Prostate gland (tissue), 2 donors: ENCODE measurements around the gene KPNA1. TPM values are rescaled to one million over a fixed set of nuclear protein-coding genes. Genes with fewer than 3 reads are reported as not detected.

Source experiments
- DNase-seq: peaks from one replicate; pipeline ENCODE4 v3.0.0-alpha.2; 2019; ENCODE audit warnings: low spot score
- H3K27ac ChIP-seq, 2 donors: fragments of 200-600 bp; sonication (generic); 2 replicates each; pipeline ENCODE4 v1.5.1; 2017 to 2019
- H3K27me3 ChIP-seq: fragments of 200-600 bp; sonication (generic); replicated peaks from 2 replicates; pipeline ENCODE4 v1.5.1; 2019; ENCODE audit not compliant: insufficient read depth
- H3K36me3 ChIP-seq, 2 donors: fragments of 200-600 bp; sonication (generic); 1 replicate in 1 of 2; 2 replicates in 1 of 2; pipeline versions ENCODE4 v1.5.1 to v1.8.1; 2017 to 2019
- H3K4me1 ChIP-seq: fragments of 200-600 bp; sonication (generic); replicated peaks from 2 replicates; pipeline ENCODE4 v1.5.1; 2019
- H3K4me3 ChIP-seq, 2 donors: fragments of 200-600 bp; sonication (generic); 2 replicates each; pipeline ENCODE4 v1.5.1; 2017 to 2019
- H3K9me3 ChIP-seq: fragments of 200-600 bp; sonication (generic); 2 replicates; pipeline ENCODE4 v1.5.1; 2017
- POLR2A ChIP-seq: fragments of 450-650 bp; IDR thresholded peaks from one replicate; pipeline ENCODE4 v1.6.1; 2016; ENCODE audit warnings: antibody characterized with exemption, mild to moderate bottlenecking
- POLR2AphosphoS5 ChIP-seq: sonication (generic); formaldehyde crosslinking; IDR thresholded peaks from one replicate; pipeline ENCODE4 v1.6.1; 2017; ENCODE audit warnings: antibody characterized with exemption
- WGBS: methylation state at CpG from one replicate; pipeline ENCODE4 v1.1.5; 2018; 5-methylcytosine and 5-hydroxymethylcytosine counted together
- intact Hi-C: fragments of 100-400 bp; cut with DNase I; formaldehyde crosslinking; loops from one replicate; pipeline ENCODE4 v1.14.2; 2022
- total RNA-seq, 2 donors: library from RNA; depleted of rRNA; stranded (reverse); fragments of >200 nt; gene quantifications; one replicate each; pipeline ENCODE4 v1.1.0, GENCODE V29; 2016
- TF ChIP-seq, protein P1 (sequence below), 4 experiments: fragments of 200-600 bp in 2 of 4; fragments of 450-650 bp in 2 of 4; sonication (generic) in 2 of 4; IDR thresholded peaks; 1 replicate in 3 of 4; 2 replicates in 1 of 4; pipeline ENCODE4 v1.5.1; 2016 to 2019; ENCODE audit warnings: antibody characterized with exemption in 4 of 4, mild to moderate bottlenecking in 2 of 4, moderate library complexity in 2 of 4

Gene KPNA1
- total RNA-seq, 2 donors from 2014 or later: 27.1 to 38.7 TPM

DNA sequence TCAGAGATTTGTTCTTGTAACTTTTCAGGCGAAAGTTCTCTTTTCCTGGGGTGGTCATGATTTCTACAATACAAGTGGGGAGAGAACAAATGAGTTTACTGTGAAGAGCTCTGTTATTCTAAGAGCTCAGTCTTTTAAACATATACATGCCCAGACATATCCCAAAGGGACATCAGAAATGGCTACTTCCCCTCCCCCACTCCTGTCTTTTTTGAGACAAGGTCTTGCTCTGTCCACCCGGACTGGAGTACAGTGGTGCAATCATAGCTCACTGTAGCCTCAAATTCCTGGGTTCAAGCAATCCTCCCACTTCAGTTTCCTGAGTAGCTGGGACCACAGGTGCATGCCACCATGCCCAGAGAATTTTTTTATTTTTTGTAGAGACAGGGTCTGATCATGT is 18.2 kb downstream of the KPNA1 start:
- intact Hi-C loops: no loop called here
- Histone ChIP-seq H3K4me3 (no peak overlapping the region), H3K9me3 (no peaks in the 10 kb centered on the region), H3K4me1 (no peaks in the 10 kb centered on the region), H3K36me3 (no peaks in the 10 kb centered on the region), H3K27ac (no peak overlapping the region), H3K27me3 (no peaks in the 10 kb centered on the region)
- TF ChIP-seq POLR2AphosphoS5: no peak
- TF ChIP-seq, protein P1, sequence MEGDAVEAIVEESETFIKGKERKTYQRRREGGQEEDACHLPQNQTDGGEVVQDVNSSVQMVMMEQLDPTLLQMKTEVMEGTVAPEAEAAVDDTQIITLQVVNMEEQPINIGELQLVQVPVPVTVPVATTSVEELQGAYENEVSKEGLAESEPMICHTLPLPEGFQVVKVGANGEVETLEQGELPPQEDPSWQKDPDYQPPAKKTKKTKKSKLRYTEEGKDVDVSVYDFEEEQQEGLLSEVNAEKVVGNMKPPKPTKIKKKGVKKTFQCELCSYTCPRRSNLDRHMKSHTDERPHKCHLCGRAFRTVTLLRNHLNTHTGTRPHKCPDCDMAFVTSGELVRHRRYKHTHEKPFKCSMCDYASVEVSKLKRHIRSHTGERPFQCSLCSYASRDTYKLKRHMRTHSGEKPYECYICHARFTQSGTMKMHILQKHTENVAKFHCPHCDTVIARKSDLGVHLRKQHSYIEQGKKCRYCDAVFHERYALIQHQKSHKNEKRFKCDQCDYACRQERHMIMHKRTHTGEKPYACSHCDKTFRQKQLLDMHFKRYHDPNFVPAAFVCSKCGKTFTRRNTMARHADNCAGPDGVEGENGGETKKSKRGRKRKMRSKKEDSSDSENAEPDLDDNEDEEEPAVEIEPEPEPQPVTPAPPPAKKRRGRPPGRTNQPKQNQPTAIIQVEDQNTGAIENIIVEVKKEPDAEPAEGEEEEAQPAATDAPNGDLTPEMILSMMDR (IDR thresholded peaks at IDR 0.05): no peak
- DNase-seq: no peak
- 78% methylated on average over 2 of the region's 2 CpGs for WGBS

DNA sequence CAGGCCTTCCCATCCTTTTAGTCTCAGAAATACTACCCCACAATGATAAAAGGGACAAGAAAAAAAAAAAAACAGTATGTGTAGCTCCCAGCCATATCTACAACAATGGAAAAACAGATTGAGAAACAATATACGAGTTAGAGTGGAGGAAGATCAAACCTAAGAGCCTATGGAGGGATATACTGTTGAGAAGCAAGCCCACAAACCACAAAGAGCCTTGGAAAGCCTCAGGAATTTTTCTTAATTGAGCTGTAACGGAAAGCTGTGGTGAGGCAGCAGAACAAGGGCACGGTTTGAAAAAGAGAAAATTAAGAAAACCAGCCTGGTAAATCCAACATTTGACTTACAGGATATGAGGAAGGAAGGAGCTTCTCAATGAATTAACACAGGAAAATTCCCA is 21.4 kb downstream of the KPNA1 start:
- Histone ChIP-seq H3K27me3 (no peaks in the 10 kb centered on the region), H3K27ac (no peak overlapping the region), H3K36me3 (no peaks in the 10 kb centered on the region), H3K4me3 (no peak overlapping the region), H3K9me3 (no peaks in the 10 kb centered on the region), H3K4me1 (no peaks in the 10 kb centered on the region)
- WGBS: 89% methylated on average over 3 of the region's 3 CpGs
- intact Hi-C loops: no loop called here
- TF ChIP-seq, protein P1 (IDR thresholded peaks at IDR 0.05): no peak
- no peak for TF ChIP-seq POLR2A
- no peak for DNase-seq

DNA sequence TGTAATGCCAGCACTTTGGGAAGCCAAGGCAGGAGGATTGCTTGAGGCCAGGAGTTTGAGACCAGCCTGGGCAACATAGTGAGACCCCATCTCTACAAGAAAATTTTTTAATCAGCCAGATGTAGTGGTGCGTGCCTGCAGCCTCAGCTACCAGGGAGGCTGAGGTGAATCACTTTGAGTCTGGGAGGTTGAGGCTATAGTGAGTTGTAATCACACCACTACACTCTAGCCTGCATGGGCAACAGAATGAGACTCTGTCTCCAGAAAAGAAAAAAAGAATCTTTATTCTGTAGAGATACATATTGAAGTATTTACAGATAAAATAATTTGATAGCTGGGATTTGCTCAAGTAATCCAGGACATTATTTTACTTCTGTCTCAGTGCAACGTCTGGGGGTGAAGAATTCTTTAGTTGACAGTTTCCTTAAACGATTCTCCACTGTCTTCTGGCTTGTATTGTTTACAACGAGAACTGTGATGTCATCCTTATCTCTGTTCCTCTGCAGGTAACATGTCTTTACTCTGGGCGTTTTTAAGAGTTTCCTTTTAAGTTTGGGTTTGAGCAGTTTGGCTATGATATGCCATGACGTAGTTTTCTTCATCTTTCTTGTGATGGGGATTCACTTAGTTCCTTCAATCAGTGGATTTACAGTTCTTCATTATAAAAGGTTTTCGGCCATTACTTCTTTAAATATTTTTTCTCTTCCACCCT is 26.3 kb downstream of the KPNA1 start:
- WGBS: 63% methylated on average over 7 of the region's 7 CpGs
- Histone ChIP-seq H3K36me3 (no peaks in the 10 kb centered on the region), H3K4me1 (no peaks in the 10 kb centered on the region), H3K4me3 (no peak overlapping the region), H3K27me3 (no peaks in the 10 kb centered on the region), H3K27ac (no peak overlapping the region), H3K9me3 (no peaks in the 10 kb centered on the region)
- TF ChIP-seq POLR2AphosphoS5 (no peak), POLR2A (no peak)
- TF ChIP-seq, protein P1 (IDR thresholded peaks at IDR 0.05): no peak
- intact Hi-C loops: no loop called here
- DNase-seq: no peak

DNA sequence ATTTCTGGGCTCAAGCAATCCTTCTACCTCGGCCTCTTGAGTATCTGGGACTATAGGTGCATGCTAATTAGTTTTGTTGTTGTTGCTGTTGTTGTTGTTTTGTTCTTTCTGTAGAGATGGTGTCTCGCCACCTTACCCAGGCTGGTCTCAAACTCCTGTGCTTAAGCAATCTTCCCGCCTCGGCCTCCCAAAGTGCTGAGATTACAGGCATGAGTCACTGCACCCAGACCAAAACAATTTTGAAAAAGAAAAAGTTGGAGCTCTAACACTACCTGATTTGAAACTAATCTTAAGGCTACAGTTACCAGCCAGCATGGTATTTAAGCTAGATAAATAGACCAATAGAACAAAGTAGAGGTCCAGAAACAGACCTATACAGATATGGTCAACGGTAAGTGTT is 29.8 kb downstream of the KPNA1 start:
- H3K27me3 ChIP-seq: no peaks in the 10 kb centered on the region
- 96% methylated on average over 5 of the region's 5 CpGs for WGBS
- H3K4me3 ChIP-seq: no peak overlapping the region
- no peaks in the 10 kb centered on the region for H3K9me3 ChIP-seq
- TF ChIP-seq POLR2AphosphoS5 (no peak), POLR2A (no peak)
- TF ChIP-seq, protein P1 (IDR thresholded peaks at IDR 0.05): no peak
- H3K4me1 ChIP-seq: no peaks in the 10 kb centered on the region
- DNase-seq: no peak
- intact Hi-C loops: no loop called here
- no peak overlapping the region for H3K27ac ChIP-seq
- H3K36me3 ChIP-seq: no peaks in the 10 kb centered on the region

DNA sequence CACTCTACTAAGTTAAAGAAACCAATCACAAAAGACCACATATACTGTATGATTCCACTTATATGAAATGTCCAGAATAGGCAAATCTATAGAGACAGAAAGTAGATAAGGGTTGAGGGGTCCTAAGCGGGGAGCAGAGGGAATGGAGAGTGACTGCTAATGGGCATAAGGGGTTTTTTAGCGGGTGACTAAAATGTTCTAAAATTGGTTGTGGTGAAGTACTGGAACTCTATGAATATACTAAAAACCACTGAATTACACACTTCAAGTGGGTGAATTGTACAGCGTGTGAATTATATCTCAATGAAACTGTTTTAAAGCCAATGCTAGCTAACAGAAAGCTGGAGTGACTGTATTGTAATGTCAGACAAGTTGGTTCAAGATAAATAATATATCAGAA is 33.3 kb downstream of the KPNA1 start:
- no peak for DNase-seq
- no peak overlapping the region for H3K27ac ChIP-seq
- no peaks in the 10 kb centered on the region for H3K4me1 ChIP-seq
- 98% methylated on average over 3 of the region's 3 CpGs for WGBS
- TF ChIP-seq, protein P1 (IDR thresholded peaks at IDR 0.05): no peak
- no peak for TF ChIP-seq POLR2A
- TF ChIP-seq POLR2AphosphoS5: no peak
- intact Hi-C loops: no loop called here
- no peak overlapping the region for H3K4me3 ChIP-seq
- H3K36me3 ChIP-seq: no peaks in the 10 kb centered on the region
- H3K27me3 ChIP-seq: no peaks in the 10 kb centered on the region
- H3K9me3 ChIP-seq: no peaks in the 10 kb centered on the region
